H1 (cell line): Measurements from ENCODE around the gene RUFY4. TPM values are rescaled to one million over a fixed set of nuclear protein-coding genes. Genes with fewer than 3 reads are reported as not detected.
A peak's percentile ranks its signal among the peaks of the same experiment; 100 is the strongest.

Experiments used
- CTCF ChIA-PET: fragments of 300-600 bp; sonication (Branson Sonifier 250); formaldehyde crosslinking; loops from one replicate; lab custom pipeline; 2021; ENCODE audit not compliant: partially characterized antibody; lab: Charles Lee
- POLR2A ChIA-PET: fragments of 300-600 bp; sonication (Branson Sonifier 250); formaldehyde crosslinking; loops from one replicate; lab custom pipeline; 2021; ENCODE audit warnings: inconsistent platforms; ENCODE audit not compliant: partially characterized antibody; lab: Charles Lee
- DNase-seq, 2 experiments: peaks; one replicate each; pipeline versions ENCODE4 v3.0.0 to v3.0.0-alpha.2; 2010 to 2022; ENCODE audit warnings: low spot score in 2 of 2, low read depth in 1 of 2, mixed read lengths in 1 of 2
- FAIRE-seq: peaks from 2 replicates; lab custom pipeline; 2011; peaks lifted over from hg19 to GRCh38; lab: Jason Lieb, UNC
- H2AFZ ChIP-seq: 2 replicates; pipeline ENCODE4 v1.8.1; 2012; ENCODE audit warnings: low read length, inconsistent platforms
- H2AK5ac ChIP-seq: 2 replicates; pipeline ENCODE4 v1.6.1; 2013; ENCODE audit warnings: low read depth, low read length
- H2BK120ac ChIP-seq: replicated peaks from 2 replicates; pipeline ENCODE3; 2013; ENCODE audit warnings: low read depth, low read length, inconsistent platforms
- H2BK12ac ChIP-seq: 2 replicates; pipeline ENCODE4 v1.6.1; 2013; ENCODE audit warnings: low read depth, low read length
- H2BK15ac ChIP-seq: 2 replicates; pipeline ENCODE4 v1.6.1; 2013; ENCODE audit warnings: low read length
- H2BK20ac ChIP-seq: 2 replicates; pipeline ENCODE4 v1.6.1; 2013; ENCODE audit warnings: low read length
- H2BK5ac ChIP-seq: 2 replicates; pipeline ENCODE4 v1.6.1; 2013; ENCODE audit warnings: low read depth, low read length
- H3K14ac ChIP-seq: 2 replicates; pipeline ENCODE4 v1.6.1; 2013; ENCODE audit warnings: inconsistent platforms; ENCODE audit not compliant: insufficient read length
- H3K18ac ChIP-seq: 2 replicates; pipeline ENCODE4 v1.6.1; 2013; ENCODE audit warnings: low read length; ENCODE audit errors: extremely low read depth
- H3K23ac ChIP-seq: 2 replicates; pipeline ENCODE4 v1.6.1; 2013; ENCODE audit warnings: inconsistent platforms; ENCODE audit not compliant: insufficient read length
- H3K23me2 ChIP-seq: 2 replicates; pipeline ENCODE4 v1.6.1; 2013; ENCODE audit warnings: low read depth, low read length
- H3K27ac ChIP-seq: 2 replicates; pipeline ENCODE4 v1.6.1; 2011; ENCODE audit warnings: low read depth, low read length, inconsistent platforms
- H3K27me3 ChIP-seq, 4 experiments: replicated peaks in 1 of 4; 1 replicate in 1 of 4; 2 replicates in 3 of 4; pipeline versions ENCODE4 v1.6.1 to v1.8.1; 2011 to 2013; ENCODE audit warnings: low read length in 3 of 4, mild to moderate bottlenecking in 3 of 4, inconsistent platforms in 2 of 4, mixed read lengths in 2 of 4, moderate library complexity in 1 of 4; ENCODE audit not compliant: control insufficient read depth in 3 of 4, insufficient read depth in 3 of 4; ENCODE audit errors: extremely low read depth in 1 of 4
- H3K36me3 ChIP-seq, 4 experiments: 2 replicates each; pipeline versions ENCODE4 v1.6.1 to v1.8.1; 2011 to 2013; ENCODE audit warnings: mild to moderate bottlenecking in 4 of 4, low read length in 3 of 4, moderate library complexity in 2 of 4, control low read depth in 1 of 4, inconsistent platforms in 1 of 4; ENCODE audit not compliant: insufficient read depth in 4 of 4, control insufficient read depth in 2 of 4
- H3K4ac ChIP-seq: replicated peaks from 2 replicates; pipeline ENCODE3; 2013; ENCODE audit warnings: low read length, low read depth, mixed read lengths, inconsistent platforms; ENCODE audit not compliant: insufficient read length
- H3K4me1 ChIP-seq, 4 experiments: replicated peaks in 1 of 4; 1 replicate in 1 of 4; 2 replicates in 3 of 4; pipeline versions ENCODE4 v1.6.1 to v1.8.1; 2011 to 2013; ENCODE audit warnings: low read length in 3 of 4, inconsistent platforms in 2 of 4, mixed read lengths in 1 of 4; ENCODE audit not compliant: insufficient read depth in 4 of 4, control insufficient read depth in 3 of 4
- H3K4me2 ChIP-seq, 2 experiments: 2 replicates each; pipeline versions ENCODE4 v1.6.1 to v1.8.1; 2011 to 2013; ENCODE audit warnings: low read depth in 2 of 2, low read length in 2 of 2, control low read depth in 1 of 2, inconsistent platforms in 1 of 2, mild to moderate bottlenecking in 1 of 2; ENCODE audit not compliant: insufficient read depth in 1 of 2
- H3K4me3 ChIP-seq, 4 experiments: fragments of 200-600, 300-600 bp in 1 of 4; sonication (generic), shearing (Covaris generic), sonication (Bioruptor Twin) in 1 of 4; 2 replicates each; pipeline versions ENCODE4 v1.5.1 to v1.8.1; 2011 to 2016; ENCODE audit warnings: low read length in 4 of 4, low read depth in 3 of 4, control low read depth in 2 of 4, inconsistent platforms in 2 of 4, mild to moderate bottlenecking in 2 of 4, mixed read lengths in 1 of 4, moderate library complexity in 1 of 4; ENCODE audit not compliant: insufficient read depth in 2 of 4; ENCODE audit errors: extremely low read depth in 1 of 4
- H3K56ac ChIP-seq: replicated peaks from 2 replicates; pipeline ENCODE3; 2013; ENCODE audit warnings: low read depth, mild to moderate bottlenecking, mixed read lengths, low read length, inconsistent platforms; ENCODE audit not compliant: insufficient read length
- H3K79me1 ChIP-seq: 2 replicates; pipeline ENCODE4 v1.6.1; 2013; ENCODE audit warnings: low read depth, low read length, control low read depth
- H3K79me2 ChIP-seq, 2 experiments: 2 replicates each; pipeline versions ENCODE4 v1.6.1 to v1.8.1; 2012 to 2013; ENCODE audit warnings: low read length in 2 of 2, mild to moderate bottlenecking in 2 of 2, inconsistent platforms in 1 of 2; ENCODE audit not compliant: insufficient read depth in 2 of 2, control insufficient read depth in 1 of 2
- H3K9ac ChIP-seq, 4 experiments: replicated peaks in 1 of 4; 1 replicate in 1 of 4; 2 replicates in 3 of 4; pipeline versions ENCODE4 v1.6.1 to v1.8.1; 2011 to 2013; ENCODE audit warnings: low read depth in 3 of 4, low read length in 3 of 4, control low read depth in 2 of 4, mild to moderate bottlenecking in 2 of 4, moderate library complexity in 2 of 4, inconsistent platforms in 1 of 4; ENCODE audit errors: extremely low read depth in 1 of 4
- H3K9me3 ChIP-seq, 2 experiments: 2 replicates each; pipeline versions ENCODE4 v1.6.1 to v1.8.1; 2012 to 2013; ENCODE audit warnings: mild to moderate bottlenecking in 2 of 2, moderate library complexity in 2 of 2, control low read depth in 1 of 2, inconsistent platforms in 1 of 2, low read depth in 1 of 2, low read length in 1 of 2, mixed read lengths in 1 of 2; ENCODE audit not compliant: insufficient read depth in 2 of 2
- H4K20me1 ChIP-seq, 2 experiments: replicated peaks in 1 of 2; 2 replicates each; pipeline versions ENCODE3 to v1.8.1; 2011 to 2013; ENCODE audit warnings: inconsistent platforms in 2 of 2, low read length in 2 of 2, mild to moderate bottlenecking in 1 of 2; ENCODE audit not compliant: insufficient read depth in 2 of 2, control insufficient read depth in 1 of 2
- H4K5ac ChIP-seq: 2 replicates; pipeline ENCODE4 v1.6.1; 2013; ENCODE audit warnings: low read length, low read depth, mixed read lengths, inconsistent platforms; ENCODE audit not compliant: insufficient read length
- H4K8ac ChIP-seq: 2 replicates; pipeline ENCODE4 v1.8.0; 2013; ENCODE audit warnings: mild to moderate bottlenecking, moderate library complexity, low read length, inconsistent platforms; ENCODE audit not compliant: insufficient read depth; ENCODE audit errors: extremely low read depth
- H4K91ac ChIP-seq: replicated peaks from 2 replicates; pipeline ENCODE3; 2013; ENCODE audit warnings: low read length, mixed read lengths, inconsistent platforms; ENCODE audit not compliant: insufficient read length
- CBX8 ChIP-seq: fragments of 300-800, 300-1000 bp; sonication (generic); IDR thresholded peaks from 2 replicates; pipeline ENCODE4 v1.7.1; 2016; ENCODE audit warnings: low read depth, low read length, borderline replicate concordance
- POU5F1 ChIP-seq: IDR thresholded peaks from 2 replicates; pipeline ENCODE4 v1.6.1; 2011; ENCODE audit warnings: low read depth, mild to moderate bottlenecking, low read length, moderate library complexity
- RFX5 ChIP-seq: IDR thresholded peaks from 2 replicates; pipeline ENCODE4 v1.6.1; 2011; ENCODE audit warnings: low read depth, low read length, improper control_type of control experiment, borderline replicate concordance
- SP2 ChIP-seq: IDR thresholded peaks from 2 replicates; pipeline ENCODE4 v1.6.1; 2012; ENCODE audit warnings: mild to moderate bottlenecking, low read length, inconsistent platforms
- SP4 ChIP-seq: IDR thresholded peaks from 2 replicates; pipeline ENCODE4 v1.6.1; 2012; ENCODE audit warnings: low read length, inconsistent platforms
- WGBS, 2 experiments: shearing (Covaris generic) in 1 of 2; methylation state at CpG; one replicate each; pipeline versions ENCODE4 v1.1.6 to v1.1.7; 2013 to 2015; ENCODE audit warnings: low lambda C conversion rate in 2 of 2, mixed read lengths in 2 of 2, inconsistent platforms in 1 of 2, low coverage in 1 of 2, missing lambda C conversion rate in 1 of 2; ENCODE audit not compliant: insufficient replicate concordance in 2 of 2, insufficient coverage in 1 of 2, insufficient read length in 1 of 2; ENCODE audit errors: extremely low coverage in 1 of 2, missing lambda C conversion rate in 1 of 2; 5-methylcytosine and 5-hydroxymethylcytosine counted together
- polyA plus RNA-seq, 7 experiments: library from polyadenylated mRNA; depleted of rRNA in 3 of 7; stranded (reverse) in 5 of 7; unstranded in 2 of 7; fragments of >200 nt in 5 of 7; fragments of 200-250 nt in 2 of 7; gene quantifications; 1 replicate in 5 of 7; 2 replicates in 1 of 7; 4 replicates in 1 of 7; pipeline versions ENCODE4 v1.2.1 to v1.2.3, GENCODE V29; 2011 to 2013; ENCODE audit warnings: missing spikeins in 2 of 7, mixed read lengths in 2 of 7
- total RNA-seq: library from RNA; stranded (reverse); fragmentation: NEBNext Ultra II Directional; extraction: Animal tissue kit (Norgen Biotek cat#: 25700); gene quantifications from 2 replicates; pipeline ENCODE4 v1.2.1, GENCODE V29; 2021

The RUFY4 gene
- total and polyA plus RNA-seq, 2 of the 8 experiments (the other 6 are each of a cell fraction or from before 2014, with no cell fraction given), result 0.32 to 0.38 TPM

DNA sequence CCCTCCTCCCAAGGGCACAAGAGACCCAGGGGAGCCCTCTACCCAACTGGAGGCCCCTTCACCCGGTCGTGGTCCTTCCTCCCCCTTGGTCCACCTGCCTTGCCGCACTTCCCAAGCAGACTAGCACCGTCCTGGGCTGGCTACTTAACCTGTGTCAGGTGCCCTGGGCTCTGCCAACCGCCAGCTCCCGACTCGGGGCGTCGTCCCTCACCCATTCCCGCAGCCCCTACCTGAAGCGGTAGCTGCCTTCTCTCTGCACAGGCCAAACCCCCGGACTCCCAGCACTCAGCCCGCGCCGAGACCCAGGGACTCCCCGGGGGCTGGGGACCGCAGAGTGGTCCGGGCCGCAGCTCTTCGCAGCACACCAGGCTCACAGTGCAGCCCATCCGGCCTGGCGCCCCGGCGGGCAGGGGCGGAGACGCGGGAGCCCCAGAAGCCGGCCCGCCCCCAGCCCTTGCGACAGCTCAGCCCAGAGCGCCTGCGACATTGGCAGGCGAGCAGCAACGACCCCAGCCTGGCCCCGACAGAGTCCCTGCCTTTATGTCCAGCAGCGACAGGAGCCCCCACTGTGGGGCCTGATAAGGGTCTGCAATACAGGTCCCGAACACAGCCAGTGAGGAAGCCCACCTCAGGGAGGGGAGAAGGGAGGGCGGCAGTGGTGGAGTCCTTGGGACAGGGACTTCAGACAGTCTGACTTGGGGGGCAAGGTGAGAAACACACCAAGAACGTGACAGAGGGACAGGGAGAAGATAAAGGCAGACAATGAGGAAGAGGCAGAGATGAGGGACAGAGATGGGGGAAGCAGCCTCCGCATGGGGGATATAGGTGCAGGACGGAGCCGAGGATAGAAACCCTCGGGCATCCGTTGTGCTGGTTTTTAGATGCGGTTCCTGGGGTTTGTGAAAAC is 35.2 kb upstream of the RUFY4 start:
- POLR2A ChIA-PET, result interaction anchor here (0.8 to 1.0 kb wide), 3 partner anchors 19 to 38 kb away, joined by 3 to 4 read pairs (median 3); partner anchors contain the start of gene RUFY4
- FAIRE-seq, result no peak
- TF ChIP-seq RFX5 (no peak), SP2 (no peak), CBX8 (no peak), SP4 (no peak), POU5F1 (no peak)

More for the DNA sequence above, 35.2 kb upstream of the RUFY4 start:
- DNase-seq, result peak in 1 of 2 experiments; percentile 75
- no peak overlapping the region for H3K14ac ChIP-seq
- H3K4me3 ChIP-seq, result peak overlapping the region; percentile 25 to 63 (median 44); a peak in 7 of 8 replicates
- H3K79me1 ChIP-seq, result no peaks in the 10 kb centered on the region
- H2AFZ ChIP-seq, result peak overlapping the region; percentile 91; the same call in 1 of the 2 replicates
- peak overlapping the region; percentile 68; the same call in 1 of the 2 replicates for H2BK12ac ChIP-seq
- no peak overlapping the region; the same call in 1 of the 2 replicates for H4K8ac ChIP-seq
- H3K56ac ChIP-seq, result no peak overlapping the region
- H4K5ac ChIP-seq, result no peak overlapping the region
- H3K36me3 ChIP-seq, result no peaks in the 10 kb centered on the region
- no peak overlapping the region for H3K4ac ChIP-seq
- 13% methylated on average over 45 of the region's 45 CpGs; no CpG with 5 or more reads in 1 of the 2 experiments for WGBS, 2 experiments
- no peak overlapping the region; the same call in 1 of the 2 replicates for H2BK5ac ChIP-seq
- H3K4me1 ChIP-seq, result peaks cover 0 to 13% (median 5%) of the 10 kb centered on the region in 4 experiments; a peak in 5 of 7 replicates
- peak overlapping the region; percentile 13 for H4K91ac ChIP-seq
- H3K23me2 ChIP-seq, result peaks cover 17% of the 10 kb centered on the region; the same call in 1 of the 2 replicates
- peak overlapping the region; percentile 78; the same call in 1 of the 2 replicates for H3K18ac ChIP-seq
- no peak overlapping the region for H3K23ac ChIP-seq
- H2BK20ac ChIP-seq, result no peak overlapping the region
- no peak overlapping the region for H3K27ac ChIP-seq
- H3K79me2 ChIP-seq, result no peaks in the 10 kb centered on the region
- peaks cover 6 to 25% (median 20%) of the 10 kb centered on the region in 4 experiments for H3K27me3 ChIP-seq
- peak overlapping the region; percentile 76 to 97 for H3K4me2 ChIP-seq
- H4K20me1 ChIP-seq, result peaks cover 0 to 8% of the 10 kb centered on the region in 2 experiments
- no peaks in the 10 kb centered on the region for H3K9me3 ChIP-seq
- H2AK5ac ChIP-seq, result no peak overlapping the region
- 0 out of 2 replicates have a peak overlapping the region, but pooled peaks have one; percentile 88 for H2BK15ac ChIP-seq
- CTCF ChIA-PET, result interaction anchor here (0.6 to 6.3 kb wide), 40 partner anchors 8 to 285 kb away, joined by 3 to 57 read pairs (median 6); partner anchors contain the start of gene RUFY4
- H2BK120ac ChIP-seq, result no peak overlapping the region
- no peak overlapping the region for H3K9ac ChIP-seq
